K562 (cell line): ENCODE measurements around the gene WDR88. TPM values are rescaled to one million over a fixed set of nuclear protein-coding genes. Genes with fewer than 3 reads are reported as not detected.

ENCODE experiments used
- DDX20 ChIP-seq: fragments of 450-650 bp; IDR thresholded peaks from 2 replicates; pipeline ENCODE4 v1.6.1; 2016; ENCODE audit warnings: missing genetic modification characterization, low read depth, mild to moderate bottlenecking, missing compliant biosample characterization, moderate library complexity
- ESRRA ChIP-seq: fragments of 450-650 bp; IDR thresholded peaks from 2 replicates; pipeline ENCODE4 v1.6.1; 2014; ENCODE audit warnings: low read depth, mild to moderate bottlenecking, moderate library complexity, borderline replicate concordance
- MTA2 ChIP-seq: fragments of 450-650 bp; IDR thresholded peaks from 2 replicates; pipeline ENCODE4 v1.6.1; 2016; ENCODE audit warnings: low read depth
- RAD21 ChIP-seq, 2 experiments: fragments of 250-450 bp in 1 of 2; fragments of 450-650 bp in 1 of 2; sonication (Bioruptor Pico) in 1 of 2; formaldehyde crosslinking in 1 of 2; IDR thresholded peaks in 1 of 2; conservative IDR thresholded peaks in 1 of 2; 2 replicates each; pipeline versions ENCODE4 v1.4.0 to v1.8.0; 2020 to 2022; ENCODE audit warnings: mild to moderate bottlenecking in 2 of 2, moderate library complexity in 1 of 2
- TAF1 ChIP-seq: IDR thresholded peaks from 2 replicates; pipeline ENCODE4 v1.6.1; 2011; ENCODE audit warnings: mild to moderate bottlenecking, low read length, moderate library complexity; ENCODE audit not compliant: insufficient read depth, control insufficient read depth, severe bottlenecking; ENCODE audit errors: extremely low read depth
- ZFP30 ChIP-seq: fragments of 250-450 bp; sonication (Bioruptor Pico); IDR thresholded peaks from 2 replicates; pipeline ENCODE4 v1.8.0; 2022; ENCODE audit warnings: moderate library complexity, mild to moderate bottlenecking, inconsistent platforms, borderline replicate concordance
- ZFX ChIP-seq: sonication (generic); formaldehyde crosslinking; IDR thresholded peaks from 2 replicates; pipeline ENCODE4 v1.8.0; 2022; ENCODE audit warnings: mild to moderate bottlenecking, missing genetic modification reagents, moderate library complexity
- ZNF408 ChIP-seq: fragments of 250-450 bp; sonication (Bioruptor Pico); IDR thresholded peaks from 2 replicates; pipeline ENCODE4 v1.4.0; 2020; ENCODE audit warnings: low read depth, mild to moderate bottlenecking, moderate library complexity
- polyA plus RNA-seq, 8 experiments: library from polyadenylated mRNA; depleted of rRNA in 4 of 8; stranded (reverse) in 5 of 8; unstranded in 3 of 8; fragments of >200 nt; fragmentation: Nextera tagmentation in 2 of 8; fragmentation: Illumina TruSeq in 1 of 8; extraction: Ambion mirVana in 2 of 8; extraction: Trizol in 1 of 8; gene quantifications; 2 replicates each; pipeline versions ENCODE4 v1.2.1 to v1.2.3, GENCODE V29; 2011 to 2014; ENCODE audit warnings: inconsistent platforms in 1 of 8, missing spikeins in 1 of 8
- total RNA-seq, 7 experiments: library from RNA; depleted of rRNA in 6 of 7; stranded (reverse); fragments of >200 nt in 6 of 7; fragmentation: Illumina TruSeq in 2 of 7; extraction: Trizol in 2 of 7; gene quantifications; 2 replicates each; pipeline versions ENCODE4 v1.2.1 to v1.2.3, GENCODE V29; 2011 to 2021; ENCODE audit warnings: low replicate concordance in 1 of 7
- TF ChIP-seq, protein P1 (sequence below): fragments of 450-650 bp; IDR thresholded peaks from 2 replicates; pipeline ENCODE4 v1.6.1; 2016; ENCODE audit warnings: mild to moderate bottlenecking
- TF ChIP-seq, protein P2 (sequence below), 3 experiments: IDR thresholded peaks in 2 of 3; conservative IDR thresholded peaks in 1 of 3; 2 replicates each; pipeline ENCODE4 v1.5.1; 2011 to 2012; ENCODE audit warnings: low read length in 3 of 3, mild to moderate bottlenecking in 3 of 3, control low read depth in 2 of 3, improper control_type of control experiment in 1 of 3, inconsistent platforms in 1 of 3, low read depth in 1 of 3, mixed read lengths in 1 of 3, moderate library complexity in 1 of 3; ENCODE audit not compliant: insufficient read depth in 2 of 3

The WDR88 gene
- total and polyA plus RNA-seq, 9 of the 15 experiments (the other 6 are each of a cell fraction or from before 2014, with no cell fraction given), result 0.03 to 0.04 TPM; not detected in 7

DNA sequence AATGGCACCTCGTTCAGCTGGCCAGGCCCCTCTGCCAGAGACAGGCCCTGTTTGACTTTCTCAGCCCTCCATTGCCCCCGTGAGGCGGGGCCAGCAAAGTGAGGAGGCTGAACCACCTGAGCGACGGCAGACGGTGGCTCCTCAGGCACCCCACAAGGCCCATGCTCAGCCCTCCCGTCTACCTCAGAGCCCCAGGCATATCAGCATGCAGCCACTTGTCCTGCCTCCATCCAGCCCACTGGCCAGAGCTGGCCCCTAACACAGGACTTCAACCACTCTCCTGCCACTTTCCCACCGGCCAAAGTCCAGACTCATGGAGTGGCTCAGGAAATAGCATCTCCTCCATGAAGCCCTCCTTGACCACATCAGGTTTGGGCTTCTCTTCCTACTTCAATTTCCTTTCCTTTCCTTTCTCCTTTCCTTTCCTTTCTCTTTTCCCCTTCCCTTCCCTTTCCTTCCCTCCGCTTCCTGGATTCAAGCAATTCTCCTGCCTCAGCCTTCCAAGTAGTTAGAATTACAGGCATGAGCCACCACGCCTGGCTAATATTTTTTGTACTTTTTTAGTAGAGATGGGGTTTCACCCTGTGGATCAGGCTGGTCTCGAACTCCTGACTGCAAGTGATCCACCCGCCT lies 84.4 kb downstream of the WDR88 start (continued):
- TF ChIP-seq, protein P1, sequence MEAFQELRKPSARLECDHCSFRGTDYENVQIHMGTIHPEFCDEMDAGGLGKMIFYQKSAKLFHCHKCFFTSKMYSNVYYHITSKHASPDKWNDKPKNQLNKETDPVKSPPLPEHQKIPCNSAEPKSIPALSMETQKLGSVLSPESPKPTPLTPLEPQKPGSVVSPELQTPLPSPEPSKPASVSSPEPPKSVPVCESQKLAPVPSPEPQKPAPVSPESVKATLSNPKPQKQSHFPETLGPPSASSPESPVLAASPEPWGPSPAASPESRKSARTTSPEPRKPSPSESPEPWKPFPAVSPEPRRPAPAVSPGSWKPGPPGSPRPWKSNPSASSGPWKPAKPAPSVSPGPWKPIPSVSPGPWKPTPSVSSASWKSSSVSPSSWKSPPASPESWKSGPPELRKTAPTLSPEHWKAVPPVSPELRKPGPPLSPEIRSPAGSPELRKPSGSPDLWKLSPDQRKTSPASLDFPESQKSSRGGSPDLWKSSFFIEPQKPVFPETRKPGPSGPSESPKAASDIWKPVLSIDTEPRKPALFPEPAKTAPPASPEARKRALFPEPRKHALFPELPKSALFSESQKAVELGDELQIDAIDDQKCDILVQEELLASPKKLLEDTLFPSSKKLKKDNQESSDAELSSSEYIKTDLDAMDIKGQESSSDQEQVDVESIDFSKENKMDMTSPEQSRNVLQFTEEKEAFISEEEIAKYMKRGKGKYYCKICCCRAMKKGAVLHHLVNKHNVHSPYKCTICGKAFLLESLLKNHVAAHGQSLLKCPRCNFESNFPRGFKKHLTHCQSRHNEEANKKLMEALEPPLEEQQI, result no peak
- TF ChIP-seq ZNF408 (CRISPR knock-in tag), result no peak
- no peak for TF ChIP-seq ZFP30 (CRISPR knock-in tag)
- TF ChIP-seq ESRRA, result no peak
- TF ChIP-seq MTA2, result no peak
- TF ChIP-seq TAF1, result no peak
- peak in 1 of 2 experiments; percentile 6; a peak in 1 of 4 replicates for TF ChIP-seq RAD21 (CRISPR knock-in tag; conservative IDR thresholded peaks at IDR 0.05 in 1 of 2, IDR thresholded peaks at IDR 0.05 in 1 of 2)
- TF ChIP-seq ZFX (CRISPR knock-in tag), result no peak
- TF ChIP-seq DDX20 (tag), result no peak
- TF ChIP-seq, protein P2, sequence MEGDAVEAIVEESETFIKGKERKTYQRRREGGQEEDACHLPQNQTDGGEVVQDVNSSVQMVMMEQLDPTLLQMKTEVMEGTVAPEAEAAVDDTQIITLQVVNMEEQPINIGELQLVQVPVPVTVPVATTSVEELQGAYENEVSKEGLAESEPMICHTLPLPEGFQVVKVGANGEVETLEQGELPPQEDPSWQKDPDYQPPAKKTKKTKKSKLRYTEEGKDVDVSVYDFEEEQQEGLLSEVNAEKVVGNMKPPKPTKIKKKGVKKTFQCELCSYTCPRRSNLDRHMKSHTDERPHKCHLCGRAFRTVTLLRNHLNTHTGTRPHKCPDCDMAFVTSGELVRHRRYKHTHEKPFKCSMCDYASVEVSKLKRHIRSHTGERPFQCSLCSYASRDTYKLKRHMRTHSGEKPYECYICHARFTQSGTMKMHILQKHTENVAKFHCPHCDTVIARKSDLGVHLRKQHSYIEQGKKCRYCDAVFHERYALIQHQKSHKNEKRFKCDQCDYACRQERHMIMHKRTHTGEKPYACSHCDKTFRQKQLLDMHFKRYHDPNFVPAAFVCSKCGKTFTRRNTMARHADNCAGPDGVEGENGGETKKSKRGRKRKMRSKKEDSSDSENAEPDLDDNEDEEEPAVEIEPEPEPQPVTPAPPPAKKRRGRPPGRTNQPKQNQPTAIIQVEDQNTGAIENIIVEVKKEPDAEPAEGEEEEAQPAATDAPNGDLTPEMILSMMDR (IDR thresholded peaks at IDR 0.05 in 2 of 3, conservative IDR thresholded peaks at IDR 0.05 in 1 of 3; ENCODE audit: insufficient read depth in 2 of 3, low read depth in 1 of 3, low read length in 3 of 3), result peak in 2 of 3 experiments; percentile 19 to 22; a peak in 3 of 6 replicates
